HL-60/S4 treated with phorbol 12-myristate 13-acetate at 8.2 ng/mL for 4 days and 3 days (cell line): Measurements from ENCODE around the gene CELA2B.
"Not testable (repeated sequence)": the region's sequence is repeated elsewhere in the genome, so short reads cannot be mapped to it uniquely, and the experiment has no call there.

Experiments
- in situ Hi-C: fragments of 300-500 bp; cut with MboI; formaldehyde crosslinking; loops from 2 replicates; pipeline ENCODE4 v1.15.0; 2022; ENCODE audit warnings: low sequenced_read_pairs

CELA2B gene

DNA sequence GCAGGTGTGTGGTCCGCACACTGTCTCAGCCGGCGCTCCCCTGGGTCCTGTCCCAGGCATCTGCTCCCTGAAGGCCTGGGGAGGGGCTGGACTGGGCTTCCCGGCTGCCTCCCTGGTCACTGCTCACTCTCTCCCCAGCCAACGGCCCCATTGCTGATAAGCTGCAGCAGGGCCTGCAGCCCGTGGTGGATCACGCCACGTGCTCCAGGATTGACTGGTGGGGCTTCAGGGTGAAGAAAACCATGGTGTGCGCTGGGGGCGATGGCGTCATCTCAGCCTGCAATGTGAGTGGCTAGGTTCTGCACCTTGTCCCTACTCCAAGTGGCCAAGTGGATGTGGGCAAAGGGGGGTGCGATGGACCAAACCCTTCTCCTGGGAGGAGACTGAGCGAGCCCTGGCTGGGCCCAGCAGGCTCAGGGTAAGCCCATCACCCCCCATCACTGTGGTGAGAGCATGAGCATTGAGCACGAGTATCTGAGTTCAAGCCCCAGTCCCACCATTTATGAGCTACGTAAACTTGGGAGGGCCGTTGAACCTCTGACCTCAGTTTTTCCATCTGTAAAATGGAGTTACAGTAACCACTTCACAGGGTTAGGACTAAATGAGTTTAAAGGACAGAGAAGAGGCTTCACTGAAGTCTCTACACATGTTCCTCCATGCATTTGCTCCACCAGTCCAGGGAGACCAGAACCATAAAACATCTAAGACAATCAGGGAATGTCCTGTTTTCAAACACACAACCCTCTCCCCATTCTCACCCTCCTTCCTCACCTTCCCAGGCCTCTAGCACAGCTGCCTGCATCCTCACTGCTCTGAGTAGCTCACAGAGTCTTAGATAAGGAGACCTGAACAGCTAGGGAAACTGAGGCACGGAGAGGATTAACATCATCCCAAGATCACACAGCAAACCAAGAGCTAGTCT, 31.2 kb upstream of the CELA2B start:
- in situ Hi-C loops = loop anchor here (25.0 kb wide), 1 partner anchor 307 kb away; no protein-coding TSS in a partner anchor

DNA sequence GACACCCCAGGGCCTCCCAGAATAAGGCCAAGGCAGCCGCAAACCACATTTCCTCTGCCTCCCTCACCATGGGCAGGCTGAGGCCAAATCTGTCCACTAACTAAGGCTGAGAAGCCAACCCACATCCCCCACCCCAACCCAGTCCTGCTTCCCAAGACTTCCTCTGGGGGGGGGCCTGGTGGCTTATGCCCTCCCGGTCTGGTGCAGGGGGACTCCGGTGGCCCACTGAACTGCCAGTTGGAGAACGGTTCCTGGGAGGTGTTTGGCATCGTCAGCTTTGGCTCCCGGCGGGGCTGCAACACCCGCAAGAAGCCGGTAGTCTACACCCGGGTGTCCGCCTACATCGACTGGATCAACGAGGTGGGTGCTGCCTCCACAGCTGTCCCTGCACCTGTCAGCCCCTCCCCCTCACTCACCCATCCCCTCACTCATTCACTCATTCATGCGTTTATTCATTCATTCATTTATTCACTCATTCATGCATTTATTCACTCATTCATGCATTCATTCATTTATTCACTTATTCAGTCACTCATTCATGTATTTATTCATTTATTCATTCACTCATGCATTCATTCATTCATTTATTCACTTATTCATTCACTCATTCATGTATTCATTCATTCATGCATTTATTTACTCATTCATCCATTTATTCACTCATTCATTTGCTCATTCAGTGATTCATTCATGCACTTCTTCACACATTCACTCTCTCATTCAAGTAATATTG, 30.3 kb upstream of the CELA2B start:
- in situ Hi-C loops = loop anchor here (25.0 kb wide), 1 partner anchor 308 kb away; no protein-coding TSS in a partner anchor

DNA sequence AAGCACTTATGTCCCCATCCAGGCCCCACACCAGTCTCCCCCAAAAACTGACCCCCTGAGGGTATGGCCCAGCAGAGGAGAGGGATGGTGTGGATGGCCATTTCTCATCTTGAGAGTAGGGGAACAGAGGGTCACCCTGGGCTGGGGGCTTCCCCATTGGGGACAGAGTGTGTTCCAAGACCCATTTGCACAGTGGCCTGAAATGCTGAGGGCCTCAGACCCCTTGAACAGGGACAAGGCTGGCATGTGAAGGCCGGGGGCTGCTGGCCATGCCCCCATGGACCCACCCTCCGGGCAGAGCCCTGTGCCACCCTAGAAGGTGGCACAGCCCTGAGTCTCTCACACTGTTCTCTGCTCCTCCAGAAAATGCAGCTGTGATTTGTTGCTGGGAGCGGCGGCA, 29.7 kb upstream of the CELA2B start:
- in situ Hi-C loops = loop anchor here (25.0 kb wide), 1 partner anchor 309 kb away; no protein-coding TSS in a partner anchor

DNA sequence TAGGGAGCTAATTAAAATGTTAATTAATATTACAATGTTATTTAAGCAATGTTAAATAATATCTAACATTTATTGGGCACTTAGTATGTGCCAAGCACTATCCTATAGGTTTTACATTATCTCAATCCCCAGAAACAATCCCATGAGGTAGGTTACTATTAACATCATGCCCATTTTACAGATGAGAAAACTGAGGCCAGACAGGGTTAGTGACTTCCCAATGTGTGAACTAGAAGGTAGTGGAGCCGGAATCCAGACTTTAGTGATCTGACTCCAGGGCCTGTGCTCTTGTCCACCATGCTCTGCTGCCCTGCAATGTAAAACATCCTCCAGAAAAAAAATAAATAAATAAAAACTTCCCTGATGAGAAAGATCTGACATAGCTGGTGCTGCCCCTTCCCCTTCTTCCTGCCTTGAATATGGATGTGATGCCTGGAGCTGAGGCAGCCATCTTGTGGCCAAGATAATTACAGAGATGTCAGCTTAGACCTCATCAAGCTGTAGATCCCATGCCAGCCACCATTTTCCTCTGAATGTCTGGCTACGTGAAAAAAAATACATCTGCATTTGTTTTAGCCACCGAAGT, 26.9 kb upstream of the CELA2B start:
- in situ Hi-C loops = loop anchor here (25.0 kb wide), 1 partner anchor 312 kb away; no protein-coding TSS in a partner anchor

DNA sequence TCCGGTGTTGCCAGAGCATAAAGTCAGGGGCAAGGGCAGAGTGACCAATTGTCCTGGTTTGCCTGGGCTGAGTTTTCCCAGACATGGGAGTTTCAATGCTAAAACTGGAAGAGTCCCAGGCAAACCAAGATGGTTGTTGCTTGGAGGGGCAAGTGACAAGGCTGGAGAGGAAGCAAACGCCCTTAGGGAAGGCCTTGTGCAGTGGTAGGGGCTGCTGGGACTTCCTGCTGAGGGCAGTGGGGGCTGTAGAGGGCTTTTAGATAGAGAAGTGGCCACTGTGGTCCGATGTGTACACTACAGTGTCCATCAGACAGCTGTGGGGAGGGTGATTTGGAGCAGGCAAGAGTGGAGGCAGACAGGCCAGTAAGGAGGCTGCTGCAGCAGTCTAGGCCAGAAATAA, 26.3 kb upstream of the CELA2B start:
- in situ Hi-C loops = loop anchor here (25.0 kb wide), 1 partner anchor 312 kb away; no protein-coding TSS in a partner anchor

DNA sequence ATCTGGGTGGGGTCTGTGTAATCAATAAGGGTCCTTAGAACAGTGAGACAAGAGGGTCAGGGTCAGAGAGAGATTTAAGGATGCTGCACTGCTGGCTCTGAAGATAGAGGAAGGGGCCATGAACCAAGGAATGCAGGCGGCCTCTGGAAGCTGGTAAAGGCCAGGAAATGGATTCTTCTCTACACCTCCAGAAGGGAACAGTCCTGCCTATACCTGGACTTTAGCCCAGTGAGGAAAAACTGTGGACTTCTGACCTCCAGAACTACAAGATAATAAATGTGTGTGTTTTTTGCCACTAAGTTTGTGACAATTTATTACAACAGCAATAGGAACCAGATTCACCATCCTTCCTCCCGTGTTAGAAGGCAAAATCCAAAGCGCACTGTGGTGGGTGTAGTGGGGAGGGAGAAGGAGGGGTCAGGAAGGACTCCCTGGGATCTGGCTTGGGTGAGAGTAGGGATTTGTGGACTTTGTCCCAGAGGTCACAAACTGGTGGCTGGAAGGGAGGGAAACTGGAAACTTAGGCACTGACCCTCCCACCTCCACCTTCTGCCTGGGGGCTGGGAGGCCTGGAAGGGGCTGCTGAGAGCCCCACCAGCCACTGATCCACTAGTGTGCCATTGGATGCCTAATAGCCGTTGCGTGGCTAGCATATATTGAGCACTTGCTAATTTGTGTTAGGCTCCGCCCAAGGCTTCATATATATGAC, 24.7 kb upstream of the CELA2B start:
- in situ Hi-C loops = no loop called here

DNA sequence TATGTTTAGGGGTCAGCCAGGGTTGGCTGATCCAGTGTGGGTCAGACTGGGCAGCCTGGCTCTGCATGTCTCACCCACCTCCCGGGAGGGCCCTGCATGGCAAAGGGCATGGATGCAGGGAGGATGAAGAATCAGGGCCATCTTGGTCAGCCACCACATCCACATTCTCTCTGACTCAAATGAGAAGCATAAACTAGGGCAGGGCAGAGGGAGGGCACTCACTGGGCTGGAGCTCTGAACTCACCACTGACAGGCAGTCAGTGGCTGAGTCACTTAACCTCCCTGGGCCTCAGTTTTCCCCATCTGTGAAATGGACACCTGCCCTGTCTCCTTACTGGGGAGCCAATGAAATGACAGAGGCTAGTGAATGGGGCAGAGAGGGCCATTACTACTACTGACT, 23.7 kb upstream of the CELA2B start:
- in situ Hi-C loops = no loop called here

DNA sequence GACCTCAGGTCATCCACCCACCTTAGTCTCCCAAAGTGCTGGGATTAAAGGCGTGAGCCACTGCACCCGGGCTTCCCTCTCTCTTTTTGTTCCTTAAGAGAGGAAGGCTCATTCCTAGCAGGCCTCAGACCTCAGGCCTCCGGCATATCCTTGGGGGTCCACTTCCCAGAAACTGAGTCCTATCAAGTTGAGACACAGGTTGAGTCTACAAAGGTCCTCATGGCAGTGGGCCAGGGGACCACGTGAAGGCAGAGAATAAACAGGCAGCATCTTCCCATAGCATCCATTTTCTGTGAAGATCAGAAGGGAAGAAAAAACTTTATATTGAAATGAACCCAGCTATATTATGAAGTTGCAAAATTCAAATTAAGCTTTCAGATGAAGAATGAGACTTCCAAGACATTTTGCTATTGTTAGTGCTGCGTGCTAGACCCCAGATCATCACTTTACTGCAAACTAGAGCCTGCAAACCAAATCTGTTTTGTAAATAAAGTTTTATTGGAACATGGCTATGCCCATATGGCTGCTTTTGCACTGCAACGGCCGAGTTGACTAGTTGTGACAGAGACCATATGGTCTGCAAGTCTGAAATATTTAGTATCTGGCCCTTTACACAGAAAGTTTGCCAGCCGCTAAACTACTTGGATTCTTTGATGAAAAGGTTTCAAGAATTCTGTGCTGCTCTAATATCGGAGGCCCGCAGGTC, 22.9 kb upstream of the CELA2B start:
- in situ Hi-C loops = no loop called here

DNA sequence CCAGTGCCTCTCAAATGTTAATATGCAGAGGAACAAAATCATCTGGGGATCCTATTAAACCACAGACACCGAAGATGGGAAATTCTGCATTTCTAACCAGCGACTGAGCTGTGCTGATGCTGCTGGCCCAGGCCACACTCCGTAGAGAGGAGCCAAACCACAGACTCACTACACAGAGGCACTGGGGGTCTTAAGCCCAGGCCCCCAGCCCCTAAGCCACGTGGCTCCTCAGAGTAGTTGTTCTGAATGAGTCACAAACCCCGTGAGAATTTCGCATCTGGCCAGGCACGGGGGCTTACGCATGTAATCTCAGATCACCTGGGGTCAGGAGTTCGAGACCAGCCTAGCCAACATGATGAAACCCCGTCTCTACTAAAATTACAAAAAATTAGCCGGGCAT, 22.2 kb upstream of the CELA2B start:
- in situ Hi-C loops = no loop called here

DNA sequence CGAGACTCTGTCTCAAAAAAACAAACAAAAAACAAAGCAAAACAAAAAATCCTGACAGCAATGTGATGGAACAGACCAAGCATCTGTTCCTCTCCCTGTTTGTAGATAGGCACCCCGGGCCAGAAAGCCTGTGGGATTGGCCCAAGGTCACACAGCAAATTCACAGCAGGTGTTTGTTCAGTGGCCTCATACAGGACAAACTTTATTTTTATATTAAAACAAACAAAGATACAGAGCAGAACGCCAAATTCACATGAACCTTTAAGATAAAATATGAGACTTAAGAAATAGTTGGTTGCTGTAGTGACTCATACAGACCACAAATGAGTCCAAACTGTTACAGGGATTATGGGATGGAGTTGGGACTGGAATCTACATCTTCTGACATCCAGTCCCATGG, 21.6 kb upstream of the CELA2B start:
- in situ Hi-C loops = no loop called here

DNA sequence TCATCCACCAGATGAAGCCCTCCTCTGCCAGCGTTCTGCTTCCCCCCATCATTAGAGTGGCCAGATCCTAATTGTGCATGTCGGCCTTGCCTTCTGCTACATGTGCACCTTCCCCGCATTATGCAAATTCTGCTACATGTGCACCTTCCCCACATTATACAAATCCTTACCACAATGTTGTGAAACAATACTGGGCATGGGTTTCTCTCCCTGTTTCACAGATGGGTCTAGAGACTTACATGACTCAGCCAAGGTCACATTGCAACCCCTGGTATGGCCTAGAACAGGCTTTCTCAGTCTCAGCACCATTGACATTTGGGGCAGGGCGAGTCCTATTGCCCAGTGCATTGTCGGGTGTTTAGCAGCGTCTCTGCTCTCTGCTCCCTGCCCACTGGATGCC, 20.4 kb upstream of the CELA2B start:
- in situ Hi-C loops = no loop called here

DNA sequence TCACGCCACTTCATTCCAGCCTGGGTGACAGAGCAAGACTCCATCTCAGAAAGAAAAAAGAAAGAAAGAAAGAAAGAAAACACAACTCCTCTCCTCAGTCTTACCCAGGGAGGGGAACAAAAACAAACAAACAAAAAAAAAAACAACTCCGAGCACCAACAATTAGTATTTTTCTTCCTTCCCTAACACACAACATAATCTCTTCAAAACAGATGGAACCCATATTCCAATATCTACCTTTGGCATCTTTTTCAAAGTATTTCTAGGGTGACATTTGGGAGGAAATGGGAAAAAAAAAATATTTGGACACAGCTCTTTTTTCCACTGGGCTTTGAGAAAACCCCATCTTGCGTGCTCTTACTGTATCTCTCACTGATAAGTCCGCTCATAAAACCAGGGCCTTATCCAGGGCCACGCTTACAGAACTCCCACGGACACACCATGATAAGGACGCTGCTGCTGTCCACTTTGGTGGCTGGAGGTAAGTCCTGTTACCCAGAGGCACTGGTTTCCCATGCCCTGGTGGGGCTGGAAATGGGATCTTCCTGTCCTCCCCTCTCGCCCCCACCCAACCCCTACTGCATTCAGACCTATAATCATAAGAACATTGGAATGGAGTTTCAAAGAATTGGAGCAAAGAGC, 19.5 kb upstream of the CELA2B start, which contains the start of gene CELA2A:
CELA2A (plus strand) TSS at position 420 of the 642 bp plus-strand sequence; CDS start at position 442, 22 bp downstream.
- in situ Hi-C loops = no loop called here

DNA sequence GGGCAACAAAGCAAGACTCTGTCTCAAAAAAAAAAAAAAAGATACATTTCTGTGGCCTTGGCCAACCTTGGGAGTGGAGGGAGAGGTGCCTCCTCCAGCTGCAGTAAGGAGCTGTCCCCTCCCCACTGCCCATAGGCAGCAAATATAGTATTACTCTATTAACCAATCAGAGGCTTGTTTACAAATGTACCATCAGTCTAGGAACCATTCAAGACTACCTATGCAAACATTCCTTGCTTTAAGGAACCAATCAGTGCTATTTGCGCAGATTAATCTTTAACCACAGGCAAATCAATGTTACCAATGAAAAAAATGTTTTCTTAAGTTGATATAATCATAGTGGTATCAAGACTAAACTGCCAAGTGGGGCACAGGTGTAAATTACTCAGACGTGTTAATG, 18.3 kb upstream of the CELA2B start:
- in situ Hi-C loops = no loop called here

DNA sequence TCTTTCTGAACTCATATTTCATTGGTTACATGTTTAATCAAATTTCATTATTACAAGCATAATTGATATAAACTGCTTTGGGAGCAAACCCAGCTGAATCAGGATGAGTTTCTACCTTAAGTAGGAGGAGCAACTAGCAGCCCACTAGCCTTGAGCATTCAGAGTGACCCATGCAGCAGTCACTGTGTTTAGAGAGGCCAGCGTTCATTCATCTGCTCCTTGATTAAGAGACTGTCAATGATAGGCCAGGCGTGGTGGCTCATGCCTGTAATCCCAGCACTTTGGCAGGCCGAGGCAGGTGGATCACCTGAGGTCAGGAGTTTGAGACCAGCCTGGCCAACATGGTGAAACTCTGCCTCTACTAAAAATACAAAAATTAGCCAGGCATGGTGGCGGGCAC, 17.5 kb upstream of the CELA2B start:
- in situ Hi-C loops = not testable (repeated sequence)

DNA sequence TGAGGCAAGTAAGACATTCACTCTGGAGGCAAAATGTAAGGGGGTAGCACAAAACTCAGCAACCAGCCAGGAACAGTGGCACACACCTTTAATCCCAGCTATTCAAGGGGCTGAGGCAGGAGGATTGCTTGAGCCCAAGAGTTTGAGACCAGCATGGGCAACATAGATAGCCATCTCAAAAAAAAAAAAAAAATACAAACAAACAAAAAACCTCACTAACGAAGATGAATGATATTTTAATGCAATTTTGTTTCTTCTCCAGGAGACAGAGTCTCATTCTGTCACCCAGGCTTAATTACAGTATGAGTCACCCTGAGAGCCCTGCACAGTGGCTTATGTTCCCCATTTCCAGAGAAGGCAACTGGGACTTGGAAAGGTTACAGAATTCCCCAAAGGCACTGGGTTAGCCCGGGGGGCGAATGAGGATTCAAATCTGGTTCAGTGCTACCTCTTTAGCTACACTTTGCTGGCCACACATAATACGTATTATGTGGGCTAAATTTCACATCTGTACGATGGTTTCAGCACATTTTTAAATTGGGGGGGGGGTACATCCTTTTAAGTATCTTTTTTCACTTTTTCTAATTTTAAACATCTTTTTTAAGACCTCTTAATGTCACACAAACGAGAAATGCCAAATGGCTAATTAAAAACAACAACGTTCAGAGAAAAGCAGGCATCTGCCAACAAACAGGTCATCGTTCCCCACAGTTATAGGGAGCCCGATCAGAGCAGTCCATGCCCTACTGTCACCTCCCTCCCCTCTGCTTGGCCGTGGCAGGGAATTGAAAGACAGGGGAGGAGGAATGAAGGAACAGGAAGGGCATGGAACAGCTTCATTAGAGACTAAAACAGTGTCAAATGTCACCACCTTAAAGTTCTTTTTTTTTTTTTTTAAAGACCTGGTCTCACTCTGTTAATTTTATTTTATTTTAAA, 15.9 kb upstream of the CELA2B start:
- in situ Hi-C loops = no loop called here

DNA sequence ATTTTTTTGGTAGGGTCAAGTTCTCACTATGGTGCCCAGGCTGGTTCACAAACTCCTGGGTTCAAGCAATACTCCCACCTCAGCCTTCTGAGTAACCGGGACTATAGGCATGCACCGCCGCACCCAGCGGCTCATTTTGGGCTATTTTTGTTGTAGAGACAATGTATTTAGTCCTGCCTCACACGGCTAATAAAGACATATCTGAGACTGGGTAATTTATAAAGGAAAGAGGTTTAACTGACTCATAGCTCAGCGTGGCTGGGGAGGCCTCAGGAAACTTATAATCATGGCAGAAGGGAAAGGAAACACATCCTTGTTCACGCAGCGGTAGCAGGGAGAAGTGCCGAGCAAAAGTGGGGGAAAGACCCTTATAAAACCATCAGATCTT, 15.2 kb upstream of the CELA2B start:
- in situ Hi-C loops = no loop called here

DNA sequence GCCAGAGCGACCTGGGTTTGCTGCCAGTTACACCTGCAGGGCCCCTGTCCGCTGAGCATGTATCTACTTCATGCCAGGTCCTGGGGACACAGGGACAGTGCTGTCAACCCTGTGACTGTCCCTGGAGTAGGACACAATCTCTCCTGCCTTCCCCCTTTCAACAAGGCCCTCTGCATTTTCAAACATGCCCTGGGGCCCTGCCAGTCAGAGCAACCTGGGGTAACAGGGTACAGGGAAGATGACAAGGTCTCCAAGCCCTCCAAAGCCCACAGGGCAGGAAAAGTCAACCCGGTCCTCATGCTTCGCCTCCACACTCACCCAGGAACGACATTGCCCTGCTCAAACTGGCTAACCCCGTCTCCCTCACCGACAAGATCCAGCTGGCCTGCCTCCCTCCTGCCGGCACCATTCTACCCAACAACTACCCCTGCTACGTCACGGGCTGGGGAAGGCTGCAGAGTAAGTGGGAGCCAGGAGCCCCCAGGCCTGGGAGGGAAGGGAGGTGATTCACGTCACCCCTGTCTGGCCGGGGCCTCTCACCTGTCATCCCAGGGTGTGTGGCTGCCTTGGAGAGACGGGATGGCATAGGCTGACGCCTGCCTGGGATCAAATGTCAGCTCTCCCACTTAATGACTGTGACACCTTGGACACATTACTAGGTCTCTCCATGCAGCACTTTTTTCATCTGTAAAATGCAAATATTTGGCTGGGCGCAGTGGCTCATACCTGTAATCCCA, 12.7 kb upstream of the CELA2B start:
- in situ Hi-C loops = not testable (repeated sequence)

DNA sequence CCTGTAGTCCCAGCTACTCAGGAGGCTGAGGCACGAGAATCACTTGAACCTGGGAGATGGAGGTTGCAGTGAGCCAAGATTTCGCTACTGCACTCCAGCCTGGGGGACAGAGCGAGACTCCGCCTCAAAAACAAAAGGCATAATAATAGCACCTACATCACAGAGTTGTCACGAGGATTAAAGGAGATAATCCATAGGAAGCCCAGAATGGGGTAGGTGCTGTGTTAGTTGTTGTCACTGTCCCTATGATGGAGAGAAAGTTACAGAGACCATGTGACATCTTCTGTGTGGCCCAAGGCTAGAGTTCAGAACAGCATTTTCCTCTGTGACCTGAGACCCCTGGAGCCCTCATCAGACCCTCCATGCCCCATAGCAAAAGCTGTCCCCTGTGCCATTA, 12.0 kb upstream of the CELA2B start:
- in situ Hi-C loops = not testable (repeated sequence)
